Endothelial cell of coronary artery (primary cell): ENCODE data around the gene LLGL1. TPM values are rescaled to one million over a fixed set of nuclear protein-coding genes. Genes with fewer than 3 reads are reported as not detected.

ENCODE experiments used
- total RNA-seq: library from RNA; depleted of rRNA; stranded (reverse); fragments of >200 nt; gene quantifications from 2 replicates; pipeline ENCODE4 v1.2.3, GENCODE V29; 2014

LLGL1 gene
- total RNA-seq: 31.3 and 35.6 TPM in 2 replicates

DNA sequence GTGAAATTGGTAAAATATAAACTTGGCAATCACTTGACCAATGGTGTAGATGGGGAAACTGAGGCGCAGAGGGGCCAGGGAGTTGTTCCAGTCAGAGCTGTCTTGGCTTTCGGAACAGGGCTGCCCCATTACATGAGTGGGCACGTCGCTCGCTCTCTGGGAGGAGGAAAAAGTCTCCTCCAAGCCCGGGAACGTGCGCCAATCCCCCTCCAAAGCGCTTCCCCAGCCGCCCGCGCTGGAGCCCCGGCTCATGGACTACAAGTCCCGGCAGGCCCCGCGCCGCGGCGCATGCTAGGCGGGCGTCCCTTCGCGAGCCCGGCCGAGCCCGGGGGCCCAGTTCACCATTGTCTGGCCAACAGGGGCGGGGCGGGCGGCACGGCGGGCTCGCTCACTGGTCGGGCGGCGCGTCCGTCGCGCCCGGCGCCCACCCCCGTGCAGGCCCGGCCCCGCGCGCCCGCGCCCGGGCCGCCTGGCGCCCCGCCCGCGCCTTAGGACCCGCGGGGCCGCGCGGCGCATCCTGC, at the start of gene LLGL1:
LLGL1 (plus strand) TSS at position 515 of the 521 bp plus-strand sequence. CDS start 48 bp downstream, outside the sequence.

DNA sequence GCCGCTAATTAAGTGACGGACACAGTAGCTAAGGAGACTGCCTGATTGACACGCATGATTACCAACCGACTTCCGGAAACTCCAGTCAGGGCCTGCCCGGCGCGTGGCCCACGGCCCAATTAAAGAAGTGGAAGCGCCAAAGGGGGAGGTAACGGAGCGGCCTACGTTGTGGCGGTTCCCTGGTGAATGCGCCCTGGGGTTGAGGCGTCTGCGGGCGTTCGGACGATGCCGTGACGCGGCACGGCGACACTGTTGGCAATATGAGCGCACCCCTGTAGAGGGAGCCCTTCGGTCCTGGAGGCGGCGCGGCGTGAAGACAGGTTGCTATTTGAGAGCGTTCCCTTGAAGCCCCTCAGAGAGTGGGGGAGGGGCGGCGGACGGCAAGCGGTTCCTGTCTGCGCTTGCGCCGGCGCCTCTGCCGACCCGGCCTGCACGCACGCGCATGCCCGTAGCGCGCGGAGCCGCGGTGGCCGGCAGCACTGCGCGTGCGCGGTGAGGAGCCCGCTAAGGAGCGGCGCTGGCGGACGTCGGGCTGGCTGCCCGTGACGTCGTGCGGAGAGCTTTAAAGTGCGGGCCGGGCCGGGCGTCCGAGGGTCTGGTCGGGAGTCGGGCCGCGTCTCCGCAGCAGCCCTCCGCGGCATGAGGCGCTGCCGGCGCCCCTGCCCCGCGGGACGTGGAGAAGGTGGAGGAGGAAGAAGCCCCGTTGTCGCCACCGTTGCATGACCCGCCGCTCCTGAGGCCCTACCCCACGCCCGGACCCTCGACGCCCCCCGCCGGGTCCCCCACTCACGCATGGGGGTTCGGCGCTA, 41.9 kb upstream of the LLGL1 start, which contains the start of gene ALKBH5:
ALKBH5 (plus strand) TSS at position 495 of the 809 bp plus-strand sequence. CDS start 416 bp downstream, outside the sequence.

DNA sequence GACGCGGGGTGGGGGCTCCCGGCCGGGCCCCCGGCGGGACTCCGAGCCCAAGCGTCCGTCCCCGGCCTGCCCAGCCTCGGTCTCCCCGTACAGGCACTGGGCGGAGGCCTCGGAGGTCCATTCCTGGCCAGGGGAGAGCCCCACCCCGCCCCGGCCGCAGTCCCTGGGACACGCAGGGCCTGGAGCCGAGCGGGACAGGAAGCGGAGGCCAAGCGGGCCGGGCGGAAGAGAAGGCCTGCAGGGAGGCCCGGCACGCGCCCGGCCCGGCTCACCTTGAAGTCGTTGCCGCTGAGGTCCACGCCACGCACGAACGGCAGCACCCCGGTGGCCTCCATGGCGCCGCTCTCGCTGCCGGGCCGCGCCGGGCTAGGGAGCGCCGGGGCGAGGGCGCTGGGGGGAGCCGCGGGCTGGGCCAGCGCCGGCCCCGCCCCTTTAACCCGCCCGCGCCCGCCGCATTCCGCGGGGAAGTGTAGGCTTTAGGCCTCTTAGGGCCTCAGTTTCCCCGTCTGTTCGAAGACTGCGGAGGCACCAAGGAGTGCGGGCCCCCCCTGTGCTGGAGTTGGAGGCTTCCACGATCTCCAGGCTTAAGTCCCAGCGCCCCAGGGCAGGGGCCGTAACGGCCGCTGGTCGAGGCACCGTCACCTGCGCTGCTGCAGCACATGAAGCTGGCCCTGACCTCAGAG, 33.1 kb downstream of the LLGL1 start, which contains the start of gene FLII:
FLII (minus strand) TSS at position 383 of the 683 bp plus-strand sequence; CDS start at position 335, 48 bp downstream.

DNA sequence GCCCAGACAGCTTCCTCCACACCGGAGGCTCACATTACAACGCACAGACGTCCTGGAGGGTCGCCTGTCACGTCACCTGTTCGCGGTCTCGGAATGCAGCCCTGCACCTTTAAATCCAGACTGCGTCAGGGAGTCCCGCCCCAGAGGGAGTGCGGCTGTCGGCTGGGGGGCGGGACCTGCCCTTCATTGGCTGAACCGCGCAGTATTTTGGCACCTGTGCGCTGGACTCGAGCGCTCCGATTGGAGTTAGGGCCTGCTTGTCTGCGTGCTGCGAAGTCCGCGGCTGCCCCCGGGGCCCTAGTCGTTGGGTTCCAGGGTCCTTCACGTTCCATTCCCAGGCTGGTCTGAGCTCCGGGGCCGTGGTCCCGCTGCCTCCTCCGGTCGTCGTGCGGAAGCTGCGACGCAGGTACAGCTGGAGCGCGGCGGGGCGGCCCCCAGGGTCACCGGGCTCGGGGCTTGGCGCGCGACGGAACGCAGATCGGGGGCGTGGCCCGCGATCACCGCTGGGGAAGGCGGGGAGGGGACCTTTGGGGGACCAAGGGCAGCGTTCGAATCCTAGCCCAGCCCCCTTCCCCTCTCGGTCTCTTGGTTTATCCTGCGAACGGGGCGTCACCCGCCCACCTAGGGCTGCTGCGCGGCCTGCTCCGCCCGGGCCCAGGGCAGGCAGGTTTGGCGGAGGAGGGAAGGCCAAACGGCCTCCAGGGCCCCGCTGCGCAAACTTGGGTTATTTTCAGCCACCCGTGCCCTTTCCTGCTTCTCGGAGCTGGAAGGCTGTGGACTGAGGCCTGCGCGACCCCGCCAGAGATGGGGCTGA, 35.1 kb downstream of the LLGL1 start, which contains the start of gene MIEF2:
MIEF2 (plus strand) TSS at position 331 of the 814 bp plus-strand sequence. CDS start 2,059 bp downstream, outside the sequence.

Other genes with a start within 250 kb of the LLGL1 start
- gene ATPAF2, start 186.5 kb upstream of the LLGL1 start, total RNA-seq: 16.6 and 17.5 TPM in 2 replicates
- gene GID4, start 186.2 kb upstream of the LLGL1 start, total RNA-seq: 4.8 and 6.7 TPM in 2 replicates
- gene DRG2, start 137.7 kb upstream of the LLGL1 start, total RNA-seq: 38.8 and 40.3 TPM in 2 replicates
- gene MYO15A, start 116.9 kb upstream of the LLGL1 start, total RNA-seq: 0.19 TPM in 1 of 2 replicates, not detected in the other
- gene ALKBH5, start 41.8 kb upstream of the LLGL1 start, total RNA-seq: 78.5 and 100 TPM in 2 replicates
- gene FLII, start 33.1 kb downstream of the LLGL1 start, total RNA-seq: 549 and 591 TPM in 2 replicates
- 9.6 and 13.5 TPM in 2 replicates for gene MIEF2, start 35.0 kb downstream of the LLGL1 start, total RNA-seq
- 17.6 and 19.9 TPM in 2 replicates for gene TOP3A, start 89.4 kb downstream of the LLGL1 start, total RNA-seq
- 13.0 and 15.7 TPM in 2 replicates for gene SMCR8, start 89.7 kb downstream of the LLGL1 start, total RNA-seq
- 12.4 TPM in 2 replicates for gene SHMT1, start 137.9 kb downstream of the LLGL1 start, total RNA-seq
- not detected in 2 replicates for gene EVPLL, start 152.1 kb downstream of the LLGL1 start, total RNA-seq